HT1080 (cell line): ENCODE data around the gene KSR2. TPM values are rescaled to one million over a fixed set of nuclear protein-coding genes. Genes with fewer than 3 reads are reported as not detected.

Experiments used
- DNase-seq: peaks from one replicate; pipeline ENCODE4 v3.0.0-alpha.2; 2015; ENCODE audit warnings: low read depth
- total RNA-seq: library from RNA; depleted of rRNA; stranded (reverse); fragments of >200 nt; shearing (Covaris generic); gene quantifications from 2 replicates; pipeline ENCODE4 v1.2.3, GENCODE V29; 2014

The KSR2 gene
- total RNA-seq, 1 experiment from 2014 or later: not detected

DNA sequence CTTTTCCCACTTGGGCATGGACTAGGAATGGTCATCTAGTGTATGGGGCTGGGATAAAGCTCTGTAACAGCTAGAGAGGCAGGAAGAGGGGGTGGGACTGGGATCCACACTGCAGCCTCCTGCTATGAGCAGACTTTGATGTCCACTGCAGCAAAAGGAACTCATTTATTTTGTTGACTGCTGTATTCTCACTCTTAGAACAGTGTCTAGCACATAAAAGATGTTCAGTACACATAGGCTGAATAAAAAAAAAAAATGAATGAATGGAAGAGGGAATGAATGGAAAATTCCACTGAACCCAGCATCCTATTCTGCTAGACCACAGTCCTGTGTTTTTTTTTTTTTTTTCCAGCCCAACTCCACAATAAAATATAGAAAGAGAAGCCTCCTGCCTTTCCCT, 501.2 kb downstream of the KSR2 start:
- no peak for DNase-seq

DNA sequence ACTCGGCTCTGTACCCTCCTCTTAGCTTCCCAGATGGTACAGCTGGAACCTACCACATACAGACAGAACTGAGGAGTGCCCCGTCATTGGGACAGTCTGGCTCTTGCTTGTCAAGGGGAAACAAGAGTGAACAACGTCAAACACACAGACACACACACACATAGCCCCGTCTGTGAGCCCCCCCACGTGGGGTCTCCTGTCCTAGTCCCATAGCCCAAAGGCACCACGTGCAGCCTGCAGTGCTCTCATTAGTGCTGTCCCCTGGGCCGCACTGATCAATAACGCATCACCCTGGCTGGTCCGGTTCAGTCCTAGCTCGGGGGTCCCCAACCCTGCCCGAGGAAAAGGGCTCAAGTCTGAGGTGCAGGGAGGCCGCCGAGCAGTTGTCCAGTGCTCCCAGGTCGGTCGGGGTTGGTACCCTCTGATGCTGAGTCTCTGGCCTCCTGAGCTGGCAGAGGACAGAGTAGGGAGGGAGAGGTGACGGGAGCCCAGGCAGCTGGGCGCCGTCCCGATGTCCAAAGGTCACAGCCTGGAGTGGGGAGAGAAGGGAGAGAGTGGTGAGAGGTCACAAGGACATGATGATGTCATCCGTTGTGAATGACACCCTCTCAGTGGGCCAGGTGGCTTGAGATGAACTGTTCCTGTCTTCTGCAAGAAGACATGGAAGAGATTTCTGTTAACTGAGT, 502.0 kb downstream of the KSR2 start:
- DNase-seq: no peak

DNA sequence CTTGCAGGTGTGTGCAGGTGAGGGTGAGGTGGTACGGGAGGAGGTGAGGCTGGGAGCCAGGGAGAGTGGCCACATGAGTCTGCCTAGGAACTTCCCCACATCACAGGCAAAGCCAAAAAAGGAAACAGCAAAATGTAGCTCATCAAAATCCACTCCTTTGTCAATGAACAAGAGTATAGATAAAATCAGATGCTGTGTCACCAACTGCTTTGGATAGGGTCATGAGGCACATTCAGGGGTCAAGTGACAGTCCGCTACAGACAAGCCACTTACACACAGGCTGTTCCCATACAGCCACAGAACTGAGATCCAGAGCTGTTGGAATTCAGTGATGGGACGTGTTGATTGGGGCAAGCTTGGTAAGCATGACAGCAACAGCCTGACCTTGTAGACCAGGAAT, 507.1 kb downstream of the KSR2 start:
- DNase-seq: no peak

DNA sequence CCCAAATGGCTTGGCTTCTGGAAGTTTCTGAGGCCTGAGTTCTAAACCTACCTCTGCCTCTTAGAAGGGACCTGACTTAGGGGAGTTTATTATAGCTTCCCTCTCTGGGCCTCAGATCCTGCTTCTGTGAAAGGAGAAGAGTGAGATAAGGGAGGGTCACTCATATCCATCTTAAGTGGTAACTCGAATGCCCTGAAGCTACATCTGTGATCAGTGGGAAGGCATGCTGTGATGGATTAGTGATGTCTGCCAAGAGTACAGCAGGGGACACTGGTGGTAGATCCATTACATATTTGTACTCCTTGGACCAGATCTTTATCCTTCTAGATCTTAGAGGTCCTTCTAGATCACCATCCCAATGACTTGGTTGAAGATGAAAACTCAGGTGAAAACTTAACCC, 509.6 kb downstream of the KSR2 start:
- no peak for DNase-seq

DNA sequence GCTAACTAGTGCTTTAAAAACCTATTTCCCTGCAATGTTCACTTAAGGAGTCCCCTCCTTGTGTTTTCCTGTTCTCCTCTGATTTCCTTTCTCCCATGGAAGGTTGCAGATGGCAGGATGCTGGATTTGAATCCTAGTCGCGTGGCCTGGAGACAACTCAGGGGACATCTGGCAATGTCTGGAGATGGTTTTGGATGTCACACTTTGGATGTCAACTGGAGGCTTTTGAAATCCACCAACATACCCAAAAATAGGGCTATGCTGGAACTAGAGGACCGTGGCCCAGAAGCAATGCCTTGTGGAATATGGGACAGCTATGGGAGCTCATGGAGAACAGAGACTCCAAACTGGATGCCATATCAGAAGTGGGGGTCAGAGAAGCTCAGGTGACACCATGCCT, 511.6 kb downstream of the KSR2 start:
- no peak for DNase-seq

DNA sequence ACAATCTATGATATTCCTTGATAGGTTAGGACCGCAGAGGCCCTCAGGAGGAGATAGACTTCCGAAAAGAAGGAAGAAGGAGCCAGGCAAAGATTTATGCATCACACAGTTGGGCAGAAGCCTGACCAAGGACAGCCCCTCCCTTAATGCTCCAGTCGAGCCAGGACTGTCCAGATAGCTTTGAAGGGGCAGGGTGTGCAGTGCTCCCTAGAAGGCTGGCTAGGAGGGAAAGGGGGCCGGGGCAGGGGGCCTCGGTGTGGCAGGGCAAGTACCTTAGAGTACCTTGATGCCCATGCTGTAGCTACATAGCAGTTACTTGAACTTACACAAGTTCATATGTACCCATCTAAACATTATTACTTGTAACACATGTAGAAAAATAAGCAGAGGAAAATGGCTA, 512.7 kb downstream of the KSR2 start:
- DNase-seq: no peak

DNA sequence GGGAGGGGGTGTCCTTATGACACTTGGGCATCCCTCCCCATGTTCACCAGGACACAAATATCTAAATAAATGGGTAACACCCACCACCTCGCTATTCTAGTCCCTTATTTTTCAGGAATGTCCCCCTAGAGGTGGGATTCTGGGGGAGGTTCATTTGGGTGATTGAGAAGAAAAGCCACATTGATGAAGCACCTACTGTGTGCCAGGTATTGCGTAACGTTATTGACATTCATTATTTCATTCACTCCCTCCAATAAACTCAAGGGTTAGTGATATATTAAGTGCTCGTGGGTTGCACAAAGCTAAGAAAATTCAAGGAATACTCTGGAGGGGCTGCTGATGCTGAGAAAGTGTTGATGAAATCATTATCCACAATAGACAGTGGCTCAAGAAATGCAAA, 514.8 kb downstream of the KSR2 start:
- no peak for DNase-seq

DNA sequence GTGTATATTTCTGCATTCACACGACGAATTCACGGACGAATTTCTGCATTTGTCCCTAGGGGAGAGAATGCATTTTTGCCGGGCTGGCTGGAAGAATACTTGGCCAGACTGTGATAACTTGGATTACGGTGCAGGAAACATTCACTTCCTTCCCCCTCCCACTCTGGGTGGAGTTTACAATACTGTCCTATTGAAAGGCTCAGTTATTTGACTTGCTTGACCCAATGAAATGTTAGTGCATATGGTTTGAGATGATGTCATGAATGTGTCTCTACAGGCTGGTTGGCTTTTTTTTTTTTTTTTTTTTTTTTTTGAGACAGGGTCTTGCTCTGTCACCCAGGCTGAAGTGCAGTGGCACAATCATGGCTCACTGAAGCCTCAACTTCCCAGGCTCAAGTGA, 516.7 kb downstream of the KSR2 start:
- no peak for DNase-seq

DNA sequence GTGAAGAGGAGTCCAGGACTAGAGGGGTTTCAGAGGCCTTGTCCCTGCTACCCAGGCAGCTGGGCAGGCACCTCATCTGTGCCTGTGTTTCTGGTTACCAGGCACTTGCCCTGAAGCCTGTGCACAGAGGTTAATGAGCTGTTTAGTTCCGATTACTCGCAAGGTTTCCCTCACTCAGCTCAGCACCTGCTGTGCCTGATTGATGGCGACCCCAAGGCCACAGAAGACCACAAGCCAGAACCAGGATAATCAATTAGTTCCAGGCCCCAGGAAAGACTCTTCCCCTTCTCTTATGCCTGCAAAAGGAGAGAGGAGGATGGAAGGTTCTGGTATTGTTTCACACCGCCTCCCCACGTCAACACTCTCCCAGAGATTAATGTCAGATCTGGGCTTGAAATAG, 518.6 kb downstream of the KSR2 start:
- DNase-seq: no peak

DNA sequence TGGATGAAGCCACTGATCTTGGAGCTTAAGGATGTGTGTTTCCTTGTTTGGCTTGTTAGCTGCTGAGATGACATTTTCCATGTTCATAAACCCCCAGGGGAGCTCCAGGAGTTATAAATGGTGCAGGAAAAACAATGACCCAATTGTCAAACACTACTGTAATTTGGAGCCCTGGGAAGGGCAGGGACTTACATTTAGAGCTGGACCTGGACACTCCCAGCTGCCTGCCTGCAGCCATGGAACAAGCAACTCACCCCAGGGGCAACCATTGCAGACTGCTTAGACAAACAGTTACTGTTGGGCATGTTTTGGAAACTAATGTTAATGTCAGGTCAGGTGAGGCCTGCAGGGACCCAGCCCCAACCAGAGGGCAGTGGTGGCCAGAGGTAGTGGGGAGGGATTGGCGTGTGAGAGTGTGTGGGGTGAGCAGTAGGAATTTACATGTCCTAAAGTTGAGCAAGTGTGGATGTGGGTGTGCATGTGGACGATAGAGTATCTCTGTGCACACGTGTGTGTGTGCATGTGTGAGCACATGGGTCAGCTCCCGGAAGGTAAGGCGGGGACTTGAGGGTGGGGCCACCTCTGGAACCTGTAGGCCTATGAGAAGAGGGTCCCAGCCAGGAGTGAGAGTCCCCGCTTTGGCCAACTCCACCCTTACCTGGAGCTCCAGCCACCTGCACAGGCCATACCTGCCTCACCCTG, 521.0 kb downstream of the KSR2 start:
- no peak for DNase-seq

DNA sequence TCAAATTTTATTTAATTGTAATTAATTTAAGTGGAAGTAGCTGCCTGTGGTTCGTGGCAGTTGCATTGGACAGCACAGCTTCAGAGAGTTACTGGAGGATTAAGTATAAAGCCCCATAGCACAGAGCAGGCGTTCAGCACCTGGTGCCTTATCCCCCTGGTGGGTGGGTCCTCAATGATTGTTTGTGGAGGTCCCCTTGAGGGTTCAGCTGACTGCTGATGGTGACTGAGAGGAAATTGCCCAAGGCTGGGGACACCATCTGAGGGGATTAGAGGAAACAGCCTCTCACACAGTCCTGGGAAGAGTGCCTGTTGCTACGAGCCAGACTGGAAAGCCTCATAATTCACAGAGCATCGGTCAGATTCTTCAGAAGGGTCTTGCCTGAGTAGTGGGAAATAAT, 524.0 kb downstream of the KSR2 start:
- DNase-seq: no peak

DNA sequence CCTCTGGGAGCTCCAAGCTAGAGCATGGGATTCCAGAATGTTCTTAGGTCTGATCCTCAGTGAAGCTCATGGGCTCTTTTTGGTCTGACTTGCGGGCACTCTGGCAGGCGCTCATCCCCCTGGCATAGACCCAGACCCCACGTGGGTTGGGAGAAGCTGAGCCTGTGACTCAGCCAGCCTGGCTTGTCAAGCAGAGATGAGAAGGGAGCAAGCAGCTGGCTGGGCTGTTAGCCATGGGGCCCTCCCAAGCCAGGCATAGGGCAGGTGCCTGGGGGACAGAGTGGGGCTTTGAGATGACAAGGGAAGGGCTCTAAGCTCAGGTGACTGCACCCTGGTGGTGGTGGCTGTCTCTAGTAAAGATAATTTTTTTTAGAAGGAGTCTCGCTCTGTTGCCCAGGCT, 527.0 kb downstream of the KSR2 start:
- DNase-seq: peak; percentile 39

DNA sequence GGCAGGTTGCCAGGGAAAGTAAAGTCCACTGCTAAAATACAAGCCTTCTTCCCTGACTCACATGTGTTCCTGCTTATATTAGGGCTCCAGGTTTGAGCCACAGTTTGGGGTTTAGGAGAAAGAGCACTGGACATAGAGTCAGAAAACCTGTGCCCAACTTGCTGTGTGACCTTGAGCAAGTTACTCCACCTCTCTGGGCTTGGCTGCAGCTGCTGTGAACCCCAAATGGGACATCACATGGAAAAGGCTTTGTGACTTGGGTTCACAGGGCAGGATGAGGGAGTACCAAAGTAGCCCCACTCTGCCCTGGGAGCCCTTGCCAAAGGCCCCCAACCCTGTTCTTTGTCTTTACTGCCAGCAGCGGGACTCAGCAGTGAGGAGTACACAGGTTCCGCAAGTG, 528.4 kb downstream of the KSR2 start:
- no peak for DNase-seq

DNA sequence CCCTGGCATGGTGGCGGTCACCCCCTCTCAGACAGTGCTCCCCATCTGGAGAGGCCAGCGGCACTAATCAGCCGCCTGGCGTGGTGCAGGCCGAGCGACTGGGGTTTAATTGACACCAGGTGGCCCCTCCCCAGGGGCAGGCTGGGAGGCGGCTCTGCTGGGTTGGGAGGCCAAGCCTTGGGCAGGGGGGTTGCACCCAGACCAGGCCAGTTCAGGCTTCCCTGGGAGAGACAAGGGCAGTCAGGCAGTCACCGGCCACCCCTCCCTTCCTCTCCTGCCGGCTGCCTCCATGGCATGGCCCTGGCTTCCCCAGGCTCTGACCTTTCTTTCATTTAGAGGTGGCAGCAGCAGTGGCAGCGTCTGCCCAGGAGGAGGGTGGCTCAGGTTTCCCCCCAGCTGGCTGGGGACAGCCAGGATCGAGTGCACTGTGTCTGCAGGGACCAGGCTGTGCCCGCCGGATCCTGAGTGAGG, 529.2 kb downstream of the KSR2 start:
- no peak for DNase-seq

DNA sequence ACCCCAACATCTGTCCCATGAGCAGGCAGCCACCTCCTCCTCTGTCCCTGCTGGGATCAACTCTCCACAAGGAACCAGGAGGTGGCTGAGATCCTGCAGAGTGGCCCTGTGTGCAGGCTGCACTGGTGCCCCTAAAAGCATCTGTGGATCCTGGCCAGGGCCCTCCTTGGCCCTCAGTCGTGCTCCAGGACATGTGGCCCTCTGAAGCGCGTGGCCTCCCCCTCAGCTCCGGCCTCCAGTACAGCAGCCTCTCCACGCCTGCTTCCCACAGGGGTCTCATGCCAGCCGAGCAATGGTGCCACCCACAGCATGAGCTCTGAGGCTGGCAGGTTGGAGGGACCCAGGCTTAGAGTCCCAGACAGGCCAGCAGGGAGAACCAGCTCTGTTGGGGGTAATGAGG, 530.0 kb downstream of the KSR2 start:
- no peak for DNase-seq

DNA sequence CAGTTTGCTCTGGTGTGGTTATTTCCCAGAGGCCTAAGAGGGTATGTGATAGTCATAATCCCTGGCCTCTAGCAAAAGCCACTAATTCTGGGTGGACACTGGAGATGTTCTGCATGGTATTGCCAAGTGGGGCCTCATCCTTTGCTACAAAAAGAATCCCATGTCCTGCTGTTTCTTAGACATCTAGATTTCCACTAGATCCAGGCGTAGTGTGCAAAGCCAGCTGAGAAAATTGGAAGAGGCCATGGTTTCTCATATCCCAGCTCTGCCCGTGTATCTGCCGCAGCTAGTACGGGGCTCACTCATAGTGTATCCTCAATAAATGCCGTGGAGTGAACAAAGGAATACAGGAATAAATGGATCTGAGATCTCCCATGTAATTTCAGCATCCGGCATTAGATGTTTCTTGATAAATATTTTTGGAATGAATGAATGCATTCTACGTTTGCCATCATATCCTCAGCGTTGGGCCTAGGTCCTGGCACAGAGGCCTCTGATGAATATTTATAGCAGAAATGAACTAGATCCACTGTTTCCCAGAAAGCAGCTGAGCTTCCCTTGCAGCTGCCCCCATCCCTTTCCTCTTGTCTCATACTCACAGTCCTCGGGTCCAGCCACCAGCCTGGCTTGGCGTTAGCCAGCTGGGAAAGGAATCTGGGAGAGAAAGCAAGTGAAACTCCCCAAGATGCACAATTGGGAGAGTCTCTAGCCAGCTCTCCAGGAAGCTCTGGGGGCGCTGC, 531.1 kb downstream of the KSR2 start:
- DNase-seq: no peak

DNA sequence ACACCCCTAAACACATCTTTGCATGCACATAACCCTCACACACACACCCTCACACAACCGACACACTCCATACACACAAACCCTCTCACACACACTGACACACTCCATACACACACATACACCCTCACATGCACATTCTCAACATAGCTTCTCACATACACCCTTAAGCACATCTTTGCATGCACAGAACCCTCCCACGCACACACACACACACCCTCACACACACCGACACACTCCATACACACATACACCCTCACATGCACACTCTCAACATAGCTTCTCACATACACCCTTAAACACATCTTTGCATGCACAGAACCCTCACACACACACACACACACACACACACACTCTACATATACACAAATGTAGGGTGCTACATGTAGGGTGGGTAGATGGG, 534.9 kb downstream of the KSR2 start:
- DNase-seq: no peak

DNA sequence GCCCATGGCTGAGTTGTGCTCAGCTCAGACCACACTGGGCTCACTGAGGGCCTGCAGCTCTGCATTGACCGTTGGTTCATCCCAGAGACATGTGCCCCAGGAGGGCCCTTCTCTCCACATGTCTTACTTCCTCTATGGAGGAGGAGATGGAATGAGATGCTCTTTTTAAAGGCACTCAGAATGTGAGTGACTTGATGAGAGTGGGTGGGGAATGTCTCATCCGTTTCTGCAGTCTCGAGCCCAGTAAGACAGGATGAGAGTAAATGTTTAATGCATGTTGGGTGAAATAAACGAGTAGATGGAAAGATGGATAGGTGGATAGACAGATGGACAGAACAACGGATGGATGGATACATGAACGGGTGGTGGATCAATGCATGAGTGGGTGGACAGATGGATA, 538.5 kb downstream of the KSR2 start:
- DNase-seq: no peak

DNA sequence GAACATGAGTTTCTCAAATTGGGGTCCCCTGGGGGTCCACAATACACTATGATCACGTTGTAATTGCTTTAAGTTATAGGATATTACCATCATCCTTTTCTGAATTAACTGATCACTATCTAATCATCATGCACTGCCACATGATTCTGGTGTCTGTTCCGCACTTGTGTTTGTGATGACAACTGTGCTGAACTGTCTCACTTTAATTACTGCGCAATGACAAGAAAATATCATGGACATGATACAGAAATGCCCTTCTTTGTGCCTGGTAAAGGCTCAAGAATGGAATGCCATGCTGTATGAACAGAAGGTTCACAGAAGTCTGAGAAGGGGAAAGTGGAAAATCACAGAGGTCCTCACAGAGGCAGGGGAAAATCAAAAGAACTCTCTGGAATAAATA, 541.6 kb downstream of the KSR2 start:
- DNase-seq: no peak

DNA sequence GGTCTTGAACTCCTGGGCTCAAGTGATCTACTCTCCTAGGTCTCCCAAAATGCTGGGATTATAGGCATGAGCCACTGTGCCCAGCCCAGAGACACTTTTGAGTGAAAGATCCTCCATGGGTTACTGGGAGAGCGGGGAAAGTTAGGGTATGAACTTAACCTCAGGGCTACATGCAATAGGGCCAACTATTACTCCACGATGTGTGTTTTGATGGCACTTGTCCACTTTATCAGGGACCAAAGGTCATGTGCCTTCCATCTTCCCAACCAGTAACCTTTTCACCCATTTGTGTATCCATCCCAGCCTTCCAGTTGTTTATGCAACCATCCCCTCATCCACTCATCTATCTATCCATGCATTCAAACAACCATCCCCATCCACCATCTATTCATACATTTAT, 546.8 kb downstream of the KSR2 start:
- no peak for DNase-seq

DNA sequence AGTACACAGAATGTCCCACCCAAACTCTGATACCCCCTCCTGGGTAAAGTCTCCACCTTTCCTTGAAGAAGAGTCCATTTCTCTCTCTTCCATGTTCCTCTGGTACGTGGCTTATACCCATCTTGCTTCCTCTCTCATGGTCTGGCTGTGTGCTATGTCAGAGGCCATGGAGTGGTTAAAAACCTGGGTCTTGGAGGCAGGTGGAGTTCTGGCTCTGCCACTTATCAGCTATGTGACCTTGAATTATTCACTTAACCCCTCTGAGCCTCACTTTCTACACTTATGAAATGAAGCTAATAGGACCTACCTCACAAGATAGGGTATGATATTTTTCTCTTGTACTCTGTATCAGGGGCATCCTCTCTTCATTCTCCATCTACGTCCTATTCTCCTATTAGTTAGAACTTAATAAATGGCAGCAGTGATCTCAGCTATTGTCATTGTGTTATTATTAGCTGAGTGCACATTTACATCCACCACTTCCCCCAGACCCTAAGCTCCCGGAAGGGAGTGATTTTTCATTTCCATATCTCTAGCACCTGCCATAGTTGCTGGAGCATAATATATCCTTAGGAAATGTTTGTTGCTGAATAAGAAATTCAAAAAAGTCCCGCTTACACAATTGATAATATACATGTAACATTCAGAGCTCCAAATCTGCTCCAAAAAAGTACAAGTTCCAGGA, 547.6 kb downstream of the KSR2 start:
- DNase-seq: no peak

DNA sequence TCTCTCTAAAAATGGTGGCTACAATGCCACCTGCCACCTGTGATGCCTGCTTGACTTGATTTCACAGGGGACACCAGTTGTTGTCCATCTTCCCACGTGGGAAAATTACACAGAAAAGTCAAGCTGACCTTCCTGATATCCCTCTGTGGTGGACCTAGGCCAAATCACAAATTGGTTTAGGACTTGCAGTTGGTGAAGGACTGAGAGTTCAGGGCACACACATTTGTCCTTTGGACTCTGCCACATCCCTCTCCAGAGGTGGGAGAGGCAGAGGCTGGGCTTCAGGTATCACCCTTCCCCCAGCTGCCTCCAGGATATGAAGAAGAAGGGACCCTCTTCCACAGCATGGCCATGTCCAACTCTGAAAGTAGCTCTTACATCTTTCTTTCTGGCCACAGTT, 551.8 kb downstream of the KSR2 start:
- DNase-seq: no peak
